Measurements from ENCODE around the gene ADI1.

GRCh38 chr2:3478846-3479385, 40.4 kb downstream of the ADI1 start:
- TF ChIP-seq CTCF (IDR thresholded peaks at IDR 0.05; ENCODE audit: low read length) (no peak), EZH2 (optimal IDR thresholded peaks at IDR 0.05; ENCODE audit: low read depth, low read length) (no peak), EZH2phosphoT487 (IDR thresholded peaks at IDR 0.05; ENCODE audit: low read length) (no peak)

Measured in MM.1S (cell line).